ENCODE data around the gene NOP16. TPM values are rescaled to one million over a fixed set of nuclear protein-coding genes. Genes with fewer than 3 reads are reported as not detected.

NOP16 gene
- total and polyA plus RNA-seq, 9 donors, result 11.5 to 37.2 (median 31.4) TPM

- Histone ChIP-seq H3K27me3 (ENCODE audit: control insufficient read depth, insufficient read depth, low read length) (no peaks in the 10 kb centered on the region), H3K36me3 (ENCODE audit: control insufficient read depth, insufficient read depth, low read length) (peaks cover 26% of the 10 kb centered on the region), H3K9me3 (replicated peaks; ENCODE audit: control insufficient read depth, low read depth, low read length) (no peaks in the 10 kb centered on the region), H3K4me1 (ENCODE audit: control insufficient read depth, insufficient read depth, low read length) (no peaks in the 10 kb centered on the region), H3K4me3 (ENCODE audit: low read length) (no peak overlapping the region), H3K27ac (ENCODE audit: low read length) (no peak overlapping the region)
- no peak for DNase-seq
- 100% methylated on average over 1 of the region's 1 CpG for WGBS (ENCODE audit: insufficient coverage)
Measured at GRCh38 chr5:176342158-176342483, 46.3 kb downstream of the NOP16 start.

DNA sequence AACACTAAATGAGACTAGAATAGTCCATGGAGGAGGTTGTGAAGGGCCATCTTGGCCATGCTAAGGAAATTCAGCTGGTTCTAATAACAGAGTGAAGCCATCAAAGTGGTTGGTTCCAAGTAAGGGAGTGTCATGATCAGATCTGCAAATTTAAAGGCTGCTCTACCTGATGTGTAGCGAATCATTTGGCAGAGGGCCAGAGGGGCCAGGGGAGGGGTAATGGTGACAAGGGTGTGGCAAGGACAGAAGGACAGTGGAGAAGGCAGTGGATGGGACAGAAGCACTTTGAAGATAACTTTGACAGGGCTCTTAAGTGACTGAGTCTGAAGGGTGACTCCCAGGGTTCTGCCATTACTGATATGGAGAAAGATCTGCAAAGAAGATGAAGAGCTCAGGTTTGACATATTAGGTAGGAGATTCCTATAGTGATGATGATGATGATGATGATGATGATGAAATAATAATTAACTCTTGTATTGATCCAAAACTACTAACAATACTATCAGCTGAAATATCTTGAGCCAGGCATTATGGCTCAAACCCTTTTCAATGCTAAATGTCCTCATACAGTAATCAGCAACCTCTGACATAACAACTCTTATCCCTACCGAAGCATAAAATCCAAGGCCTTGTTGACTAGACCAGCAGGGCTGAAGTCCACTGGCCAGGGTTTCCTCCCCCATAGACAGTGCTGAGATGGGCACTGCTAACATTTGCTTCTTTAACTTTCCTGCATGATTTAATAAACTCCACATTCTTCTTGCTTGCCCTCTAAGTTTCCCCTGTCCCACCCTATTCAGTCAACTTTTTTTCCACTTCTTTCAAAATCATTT lies 46.9 kb downstream of the NOP16 start:
- 85% methylated on average over 2 of the region's 2 CpGs for WGBS (ENCODE audit: insufficient coverage)
- no peaks in the 10 kb centered on the region for H3K27me3 ChIP-seq (ENCODE audit: control insufficient read depth, insufficient read depth, low read length)
- H3K36me3 ChIP-seq (ENCODE audit: control insufficient read depth, insufficient read depth, low read length), result peaks cover 26% of the 10 kb centered on the region
- H3K4me1 ChIP-seq (ENCODE audit: control insufficient read depth, insufficient read depth, low read length), result no peaks in the 10 kb centered on the region
- H3K9me3 ChIP-seq (replicated peaks; ENCODE audit: control insufficient read depth, low read depth, low read length), result no peaks in the 10 kb centered on the region
- no peak for DNase-seq
- no peak overlapping the region for H3K27ac ChIP-seq (ENCODE audit: low read length)
- H3K4me3 ChIP-seq (ENCODE audit: low read length), result no peak overlapping the region

- Histone ChIP-seq H3K27ac (ENCODE audit: low read length) (no peak overlapping the region), H3K4me1 (ENCODE audit: control insufficient read depth, insufficient read depth, low read length) (no peaks in the 10 kb centered on the region), H3K9me3 (replicated peaks; ENCODE audit: control insufficient read depth, low read depth, low read length) (peaks cover 2% of the 10 kb centered on the region), H3K4me3 (ENCODE audit: low read length) (no peak overlapping the region), H3K27me3 (ENCODE audit: control insufficient read depth, insufficient read depth, low read length) (no peaks in the 10 kb centered on the region), H3K36me3 (ENCODE audit: control insufficient read depth, insufficient read depth, low read length) (peaks cover 19% of the 10 kb centered on the region)
- no CpG with 5 or more reads among the region's 5 CpGs for WGBS (ENCODE audit: insufficient coverage)
- no peak for DNase-seq
Measured at GRCh38 chr5:176339304-176339703, 49.1 kb downstream of the NOP16 start.

GRCh38 chr5:176337913-176338312 lies 50.5 kb downstream of the NOP16 start:
- Histone ChIP-seq H3K27me3 (ENCODE audit: control insufficient read depth, insufficient read depth, low read length) (no peaks in the 10 kb centered on the region), H3K9me3 (replicated peaks; ENCODE audit: control insufficient read depth, low read depth, low read length) (peaks cover 2% of the 10 kb centered on the region), H3K4me1 (ENCODE audit: control insufficient read depth, insufficient read depth, low read length) (no peaks in the 10 kb centered on the region), H3K4me3 (ENCODE audit: low read length) (no peak overlapping the region), H3K27ac (ENCODE audit: low read length) (no peak overlapping the region), H3K36me3 (ENCODE audit: control insufficient read depth, insufficient read depth, low read length) (peaks cover 19% of the 10 kb centered on the region)
- WGBS (ENCODE audit: insufficient coverage), result 80% methylated on average over 1 of the region's 1 CpG
- DNase-seq, result no peak

DNA sequence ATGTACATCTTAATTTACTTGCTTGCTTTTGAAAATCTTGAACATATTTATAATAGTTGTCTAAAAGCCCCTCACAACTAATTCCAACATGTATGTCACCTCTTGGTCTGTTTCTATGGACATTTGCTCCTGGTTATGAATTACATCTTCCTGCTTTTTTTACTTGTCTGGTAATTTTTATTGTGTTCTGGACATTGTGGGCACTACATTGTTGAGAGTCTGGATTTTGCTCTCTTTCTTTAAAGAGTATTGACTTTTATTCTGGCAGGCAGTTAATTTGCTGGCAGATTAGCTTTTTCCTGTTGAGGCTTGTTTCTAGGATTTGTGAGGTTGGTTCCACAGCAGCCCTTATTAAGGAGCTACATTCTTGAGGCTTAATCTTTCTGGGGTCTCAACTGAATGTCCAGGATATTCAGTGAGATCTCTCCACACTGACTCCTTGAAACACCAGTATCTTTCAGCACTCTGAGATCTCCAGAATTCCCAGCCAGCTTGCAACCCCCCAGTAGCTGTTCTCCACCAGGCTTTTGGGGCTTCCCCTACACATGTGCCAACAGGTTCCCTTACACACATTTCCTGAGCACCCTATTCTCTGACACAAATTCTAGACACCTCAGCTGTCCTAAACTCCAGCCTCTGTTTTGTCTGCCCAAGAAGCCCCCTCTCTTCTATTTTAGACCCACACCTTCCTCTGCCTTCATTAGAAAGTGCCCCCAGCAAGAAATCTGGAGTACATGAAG lies 54.2 kb downstream of the NOP16 start:
- Histone ChIP-seq H3K36me3 (ENCODE audit: control insufficient read depth, insufficient read depth, low read length) (peaks cover 19% of the 10 kb centered on the region), H3K27ac (ENCODE audit: low read length) (no peak overlapping the region), H3K4me3 (ENCODE audit: low read length) (no peak overlapping the region), H3K27me3 (ENCODE audit: control insufficient read depth, insufficient read depth, low read length) (no peaks in the 10 kb centered on the region), H3K9me3 (replicated peaks; ENCODE audit: control insufficient read depth, low read depth, low read length) (peaks cover 2% of the 10 kb centered on the region), H3K4me1 (ENCODE audit: control insufficient read depth, insufficient read depth, low read length) (no peaks in the 10 kb centered on the region)
- DNase-seq, result no peak

Other genes starting within 250 kb of the NOP16 start
- 11.8 TPM for gene SIMC1, start 150.2 kb downstream of the NOP16 start, total RNA-seq
- 10 to 100 TPM; 12.7 to 20.9 (median 14.4) TPM for gene SIMC1, start 150.2 kb downstream of the NOP16 start, polyA plus RNA-seq (ENCODE audit: insufficient read depth in 1 of 8, insufficient read length in 8 of 8, low replicate concordance in 1 of 8)
- gene KIAA1191, start 26.8 kb downstream of the NOP16 start, total RNA-seq, result 35.0 TPM
- gene KIAA1191, start 26.8 kb downstream of the NOP16 start, polyA plus RNA-seq (ENCODE audit: insufficient read depth in 1 of 8, insufficient read length in 8 of 8, low replicate concordance in 1 of 8), result 10 to 100 TPM; 59.9 to 74.6 (median 63.0) TPM
- 9.1 TPM for gene ARL10, start 23.1 kb downstream of the NOP16 start, total RNA-seq
- 10 to 100 TPM in 4 of 8 donors, 1 to 10 TPM in 4; 7.9 to 12.5 (median 9.9) TPM for gene ARL10, start 23.1 kb downstream of the NOP16 start, polyA plus RNA-seq (ENCODE audit: insufficient read depth in 1 of 8, insufficient read length in 8 of 8, low replicate concordance in 1 of 8)
- 151 TPM for gene HIGD2A, start 153 bp upstream of the NOP16 start, total RNA-seq
- gene HIGD2A, start 153 bp upstream of the NOP16 start, polyA plus RNA-seq (ENCODE audit: insufficient read depth in 1 of 8, insufficient read length in 8 of 8, low replicate concordance in 1 of 8), result 100 to 1,000 TPM; 145 to 220 (median 181) TPM
- gene CLTB, start 27.9 kb upstream of the NOP16 start, total RNA-seq, result 54.1 TPM
- 10 to 100 TPM; 50.0 to 65.8 (median 58.7) TPM for gene CLTB, start 27.9 kb upstream of the NOP16 start, polyA plus RNA-seq (ENCODE audit: insufficient read depth in 1 of 8, insufficient read length in 8 of 8, low replicate concordance in 1 of 8)
- 22.9 TPM for gene FAF2, start 59.8 kb upstream of the NOP16 start, total RNA-seq
- 10 to 100 TPM; 22.6 to 33.0 (median 27.3) TPM for gene FAF2, start 59.8 kb upstream of the NOP16 start, polyA plus RNA-seq (ENCODE audit: insufficient read depth in 1 of 8, insufficient read length in 8 of 8, low replicate concordance in 1 of 8)
- gene RNF44, start 148.8 kb upstream of the NOP16 start, total RNA-seq, result 9.1 TPM
- 10 to 100 TPM; 20.5 to 39.5 (median 33.0) TPM for gene RNF44, start 148.8 kb upstream of the NOP16 start, polyA plus RNA-seq (ENCODE audit: insufficient read depth in 1 of 8, insufficient read length in 8 of 8, low replicate concordance in 1 of 8)
- 0.04 TPM for gene CDHR2, start 160.7 kb upstream of the NOP16 start, total RNA-seq
- 1 to 10 TPM in 3 of 8 donors, under 1 TPM in 5; 0.10 to 8.9 (median 0.22) TPM for gene CDHR2, start 160.7 kb upstream of the NOP16 start, polyA plus RNA-seq (ENCODE audit: insufficient read depth in 1 of 8, insufficient read length in 8 of 8, low replicate concordance in 1 of 8)
- 0.49 TPM for gene GPRIN1, start 221.6 kb upstream of the NOP16 start, total RNA-seq
- gene GPRIN1, start 221.6 kb upstream of the NOP16 start, polyA plus RNA-seq (ENCODE audit: insufficient read depth in 1 of 8, insufficient read length in 8 of 8, low replicate concordance in 1 of 8), result 1 to 10 TPM in 1 of 8 donors, under 1 TPM in 7; 0.51 to 2.8 (median 0.77) TPM
- gene SNCB, start 241.9 kb upstream of the NOP16 start, total RNA-seq, result not detected
- under 1 TPM in 1 of 8 donors, not detected in 7; 0.14 TPM for gene SNCB, start 241.9 kb upstream of the NOP16 start, polyA plus RNA-seq (ENCODE audit: insufficient read depth in 1 of 8, insufficient read length in 8 of 8, low replicate concordance in 1 of 8)
- gene EIF4E1B, start 242.1 kb upstream of the NOP16 start, total RNA-seq, result not detected
- gene EIF4E1B, start 242.1 kb upstream of the NOP16 start, polyA plus RNA-seq (ENCODE audit: insufficient read depth in 1 of 8, insufficient read length in 8 of 8, low replicate concordance in 1 of 8), result not detected